Neuronal stem cell (in vitro differentiated cells): ENCODE measurements around the gene SMURF2.

Experiments used
- DNase-seq: peaks from one replicate; pipeline ENCODE4 v3.0.0-alpha.2; 2013; ENCODE audit warnings: low spot score
- H2AFZ ChIP-seq: one replicate; pipeline ENCODE4 v1.6.1; 2013; ENCODE audit warnings: mild to moderate bottlenecking, low read length, inconsistent platforms
- H2AK5ac ChIP-seq: 2 replicates; pipeline ENCODE4 v1.6.1; 2013; ENCODE audit warnings: low read depth, mild to moderate bottlenecking, inconsistent platforms, low read length, moderate library complexity, mixed read lengths
- H2BK120ac ChIP-seq: 2 replicates; pipeline ENCODE4 v1.6.1; 2013; ENCODE audit warnings: low read depth, mild to moderate bottlenecking, inconsistent platforms, low read length, moderate library complexity, mixed read lengths
- H2BK12ac ChIP-seq: one replicate; pipeline ENCODE4 v1.6.1; 2013; ENCODE audit warnings: low read length, inconsistent platforms
- H2BK15ac ChIP-seq: 2 replicates; pipeline ENCODE4 v1.6.1; 2013; ENCODE audit warnings: mild to moderate bottlenecking, low read length, inconsistent platforms, mixed read lengths
- H2BK5ac ChIP-seq: one replicate; pipeline ENCODE4 v1.6.1; 2013; ENCODE audit warnings: inconsistent platforms, mild to moderate bottlenecking, low read length, moderate library complexity
- H3K14ac ChIP-seq: one replicate; pipeline ENCODE4 v1.6.1; 2013; ENCODE audit warnings: low read length, inconsistent platforms
- H3K18ac ChIP-seq: 2 replicates; pipeline ENCODE4 v1.6.1; 2013; ENCODE audit warnings: low read length, inconsistent platforms
- H3K23ac ChIP-seq: 2 replicates; pipeline ENCODE4 v1.6.1; 2013; ENCODE audit warnings: low read depth, mild to moderate bottlenecking, mixed read lengths, low read length, inconsistent platforms; ENCODE audit not compliant: poor library complexity
- H3K27ac ChIP-seq: replicated peaks from 3 replicates; pipeline ENCODE4 v1.5.1; 2013; ENCODE audit warnings: low read length, inconsistent platforms
- H3K27me3 ChIP-seq, 3 experiments: 2 replicates each; pipeline ENCODE4 v1.6.1; 2013; ENCODE audit warnings: low read length in 3 of 3, mild to moderate bottlenecking in 2 of 3, inconsistent platforms in 1 of 3, low read depth in 1 of 3, mixed read lengths in 1 of 3, moderate library complexity in 1 of 3; ENCODE audit not compliant: control insufficient read depth in 3 of 3, insufficient read depth in 3 of 3
- H3K36me3 ChIP-seq, 2 donors: replicated peaks in 1 of 2; 2 replicates each; pipeline ENCODE4 v1.6.1; 2013; ENCODE audit warnings: low read length in 2 of 2; ENCODE audit not compliant: control insufficient read depth in 2 of 2, insufficient read depth in 2 of 2
- H3K4ac ChIP-seq: 2 replicates; pipeline ENCODE4 v1.6.1; 2013; ENCODE audit warnings: inconsistent platforms, mild to moderate bottlenecking, low read length, moderate library complexity
- H3K4me1 ChIP-seq, 2 donors: 1 replicate in 1 of 2; 2 replicates in 1 of 2; pipeline ENCODE4 v1.6.1; 2013; ENCODE audit warnings: low read length in 2 of 2, low read depth in 1 of 2; ENCODE audit not compliant: control insufficient read depth in 2 of 2, insufficient read depth in 1 of 2
- H3K4me2 ChIP-seq: one replicate; pipeline ENCODE4 v1.6.1; 2013; ENCODE audit warnings: mild to moderate bottlenecking, low read length, inconsistent platforms; ENCODE audit not compliant: insufficient read depth, poor library complexity, severe bottlenecking
- H3K4me3 ChIP-seq, 2 donors: 2 replicates each; pipeline ENCODE4 v1.5.1; 2013; ENCODE audit warnings: low read length in 2 of 2, mild to moderate bottlenecking in 2 of 2, inconsistent platforms in 1 of 2, moderate library complexity in 1 of 2
- H3K79me1 ChIP-seq: one replicate; pipeline ENCODE4 v1.6.1; 2013; ENCODE audit warnings: low read depth, mild to moderate bottlenecking, inconsistent platforms, low read length, moderate library complexity
- H3K9ac ChIP-seq: one replicate; pipeline ENCODE4 v1.6.1; 2013; ENCODE audit warnings: mild to moderate bottlenecking, low read depth, low read length, inconsistent platforms; ENCODE audit not compliant: poor library complexity
- H3K9me3 ChIP-seq, 2 donors: replicated peaks in 1 of 2; 2 replicates each; pipeline versions ENCODE3 to v1.6.1; 2013; ENCODE audit warnings: low read length in 2 of 2, mild to moderate bottlenecking in 2 of 2, inconsistent platforms in 1 of 2, low read depth in 1 of 2, mixed read lengths in 1 of 2, moderate library complexity in 1 of 2; ENCODE audit not compliant: control insufficient read depth in 2 of 2, insufficient read depth in 1 of 2
- H4K8ac ChIP-seq: one replicate; pipeline ENCODE4 v1.6.1; 2013; ENCODE audit warnings: low read depth, mild to moderate bottlenecking, inconsistent platforms, low read length, moderate library complexity
- H4K91ac ChIP-seq: one replicate; pipeline ENCODE4 v1.6.1; 2013; ENCODE audit warnings: low read length, low read depth, mild to moderate bottlenecking, inconsistent platforms; ENCODE audit not compliant: poor library complexity
- WGBS, 2 donors: extraction: QIAGEN DNeasy Blood & Tissue Kit; methylation state at CpG; one replicate each; pipeline ENCODE4 v1.1.7; 2013; ENCODE audit warnings: missing lambda C conversion rate in 2 of 2, mixed read lengths in 1 of 2; ENCODE audit not compliant: insufficient read length in 2 of 2, insufficient replicate concordance in 1 of 2; ENCODE audit errors: extremely low coverage in 2 of 2; 5-methylcytosine and 5-hydroxymethylcytosine counted together

Gene SMURF2

GRCh38 chr17:64651889-64652288 is 10.2 kb downstream of the SMURF2 start:
- Histone ChIP-seq H3K27me3 (no peaks in the 10 kb centered on the region), H3K14ac (no peak overlapping the region), H2BK15ac (no peak overlapping the region), H3K18ac (no peak overlapping the region), H2BK5ac (no peak overlapping the region), H3K23ac (no peak overlapping the region), H3K9me3 (peaks cover 0 to 15% of the 10 kb centered on the region in 2 donors), H3K4me1 (no peaks in the 10 kb centered on the region), H3K36me3 (peaks cover 0 to 15% of the 10 kb centered on the region in 2 donors), H3K4me3 (no peak overlapping the region), H2BK120ac (no peak overlapping the region), H4K91ac (no peak overlapping the region), H3K4me2 (no peak overlapping the region), H3K27ac (no peak overlapping the region), H2AK5ac (no peak overlapping the region), H2BK12ac (no peak overlapping the region), H4K8ac (no peak overlapping the region), H3K79me1 (no peaks in the 10 kb centered on the region), H2AFZ (no peak overlapping the region), H3K9ac (no peak overlapping the region), H3K4ac (no peak overlapping the region)
- DNase-seq = no peak
- WGBS, 2 donors = 100% methylated on average over 1 of the region's 3 CpGs; no CpG with 5 or more reads in 1 of the 2 donors

DNA sequence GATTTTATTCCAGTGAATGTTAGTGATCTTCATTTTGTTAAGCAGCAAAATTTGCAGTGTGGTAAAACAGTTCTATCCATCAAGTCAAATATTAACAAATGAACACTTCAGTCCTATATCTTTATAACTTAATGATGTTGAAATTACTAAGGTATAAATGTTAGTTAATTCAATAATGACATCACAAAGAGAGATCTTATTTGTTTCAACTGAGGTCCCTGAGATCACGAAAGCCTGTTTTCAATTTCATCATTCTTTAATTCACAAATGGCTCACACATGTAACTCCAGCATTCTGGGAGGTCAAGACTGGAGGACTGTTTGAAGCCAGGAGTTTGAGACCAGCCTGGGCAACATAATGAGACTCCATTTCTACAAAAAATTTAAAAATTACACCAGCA is 13.9 kb downstream of the SMURF2 start:
- Histone ChIP-seq H3K4me2 (no peak overlapping the region), H3K18ac (no peak overlapping the region), H3K9me3 (no peaks in the 10 kb centered on the region), H3K14ac (no peak overlapping the region), H3K4me3 (no peak overlapping the region), H3K79me1 (no peaks in the 10 kb centered on the region), H3K27me3 (no peaks in the 10 kb centered on the region), H2BK120ac (no peak overlapping the region), H4K91ac (no peak overlapping the region), H3K4me1 (no peaks in the 10 kb centered on the region), H2BK5ac (no peak overlapping the region), H2BK12ac (no peak overlapping the region), H3K23ac (no peak overlapping the region), H3K27ac (no peak overlapping the region), H2AK5ac (no peak overlapping the region), H2AFZ (no peak overlapping the region), H3K4ac (no peak overlapping the region), H2BK15ac (no peak overlapping the region), H4K8ac (no peak overlapping the region), H3K9ac (no peak overlapping the region), H3K36me3 (peaks cover 0 to 16% of the 10 kb centered on the region in 2 donors)
- no peak for DNase-seq
- WGBS, 2 donors = no CpG with 5 or more reads among the region's 1 CpG

- Histone ChIP-seq H2BK5ac (no peak overlapping the region), H3K14ac (no peak overlapping the region), H3K9ac (no peak overlapping the region), H3K4ac (no peak overlapping the region), H3K23ac (no peak overlapping the region), H2BK15ac (no peak overlapping the region), H3K27ac (no peak overlapping the region), H4K91ac (no peak overlapping the region), H3K18ac (no peak overlapping the region), H2BK120ac (no peak overlapping the region), H2BK12ac (no peak overlapping the region), H3K4me2 (no peak overlapping the region), H4K8ac (no peak overlapping the region), H3K79me1 (no peaks in the 10 kb centered on the region), H3K36me3 (peaks cover 0 to 16% of the 10 kb centered on the region in 2 donors), H3K4me1 (no peaks in the 10 kb centered on the region), H3K9me3 (no peaks in the 10 kb centered on the region), H3K27me3 (no peaks in the 10 kb centered on the region), H2AFZ (no peak overlapping the region), H3K4me3 (no peak overlapping the region), H2AK5ac (no peak overlapping the region)
- WGBS, 2 donors = no CpG with 5 or more reads among the region's 1 CpG
- DNase-seq = no peak
Observed at GRCh38 chr17:64647817-64648216, 14.3 kb downstream of the SMURF2 start.

- H3K23ac ChIP-seq = no peak overlapping the region
- H3K4me1 ChIP-seq = no peaks in the 10 kb centered on the region
- peaks cover 0 to 6% of the 10 kb centered on the region in 2 donors for H3K36me3 ChIP-seq
- no peak overlapping the region for H3K4ac ChIP-seq
- H2AK5ac ChIP-seq = no peak overlapping the region
- H3K14ac ChIP-seq = no peak overlapping the region
- no peaks in the 10 kb centered on the region for H3K79me1 ChIP-seq
- H3K9me3 ChIP-seq = peaks cover 0 to 3% of the 10 kb centered on the region in 2 donors
- WGBS, 2 donors = no CpG with 5 or more reads among the region's 4 CpGs
- no peak overlapping the region for H3K4me3 ChIP-seq
- no peak overlapping the region for H3K27ac ChIP-seq
- H2BK120ac ChIP-seq = no peak overlapping the region
- no peak overlapping the region for H2AFZ ChIP-seq
- H2BK5ac ChIP-seq = no peak overlapping the region
- no peak overlapping the region for H3K18ac ChIP-seq
- H2BK15ac ChIP-seq = no peak overlapping the region
- no peak for DNase-seq
- H3K4me2 ChIP-seq = no peak overlapping the region
- H3K9ac ChIP-seq = no peak overlapping the region
- no peak overlapping the region for H4K8ac ChIP-seq
- no peak overlapping the region for H4K91ac ChIP-seq
- no peaks in the 10 kb centered on the region for H3K27me3 ChIP-seq
- H2BK12ac ChIP-seq = no peak overlapping the region
Observed at GRCh38 chr17:64639516-64639915, 22.6 kb downstream of the SMURF2 start.
